ENCODE results near the gene MEGF11. TPM values are rescaled to one million over a fixed set of nuclear protein-coding genes. Genes with fewer than 3 reads are reported as not detected.
"Not testable (repeated sequence)": the region's sequence is repeated elsewhere in the genome, so short reads cannot be mapped to it uniquely, and the experiment has no call there.

MEGF11 gene
- total RNA-seq, 1 donor from 2014 or later: not detected

- intact Hi-C loops (cut with DNase I): no loop called here
- DNase-seq (ENCODE audit: missing footprints) (no peak), ATAC-seq (no peak)
Measured at GRCh38 chr15:66017792-66018487, 235.6 kb downstream of the MEGF11 start.

- intact Hi-C loops (cut with DNase I): no loop called here
- DNase-seq (ENCODE audit: missing footprints) (no peak), ATAC-seq (no peak)
Measured at GRCh38 chr15:66017000-66017399, 236.6 kb downstream of the MEGF11 start.

GRCh38 chr15:66016199-66016598 is 237.4 kb downstream of the MEGF11 start:
- DNase-seq (ENCODE audit: missing footprints): no peak
- intact Hi-C loops (cut with DNase I): no loop called here
- ATAC-seq: no peak

DNA sequence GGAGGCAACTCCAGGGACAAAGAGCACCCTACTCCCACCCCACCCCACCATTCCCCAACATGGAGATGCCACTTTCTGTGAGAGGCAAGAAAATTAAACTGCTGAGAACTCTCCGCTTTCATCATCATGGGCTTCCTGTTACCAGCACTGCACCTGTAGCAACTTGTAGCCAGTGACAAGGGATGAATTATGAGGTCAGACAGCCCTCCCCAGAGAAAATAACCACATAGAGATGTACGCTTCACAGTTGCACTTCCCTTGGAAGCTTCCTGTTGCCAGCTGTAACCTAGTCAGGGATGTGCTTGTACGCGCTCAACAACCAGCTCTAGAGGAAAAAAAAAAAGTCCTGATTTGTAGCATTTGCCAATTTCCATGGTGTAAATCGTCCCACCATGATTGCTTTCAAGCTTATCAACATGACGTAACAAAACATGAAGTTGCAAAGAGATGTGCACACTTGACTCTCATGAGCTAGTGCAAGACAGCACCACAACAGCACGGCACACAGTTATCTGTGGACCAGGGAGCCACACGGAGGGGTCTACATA is 238.8 kb downstream of the MEGF11 start:
- intact Hi-C loops (cut with DNase I): no loop called here
- ATAC-seq (no peak), DNase-seq (ENCODE audit: missing footprints) (no peak)

DNA sequence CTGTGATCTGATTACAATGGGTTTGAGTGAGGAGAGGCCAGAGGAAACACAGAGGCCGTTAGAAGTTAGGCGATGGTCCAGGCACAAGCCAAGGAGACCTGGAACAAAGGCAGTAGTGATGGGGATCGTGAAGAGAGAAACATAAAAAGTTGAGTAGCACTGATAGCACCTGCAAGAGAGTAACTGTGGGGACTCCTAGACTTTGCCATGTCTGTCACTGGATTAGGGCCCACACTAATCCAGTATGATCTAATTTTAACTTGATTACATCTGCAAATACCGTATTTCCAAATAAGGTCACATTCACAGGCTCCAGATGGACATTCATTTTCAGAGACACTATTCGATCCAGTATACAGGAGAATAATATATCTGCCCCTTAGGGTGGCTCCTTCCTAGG is 239.5 kb downstream of the MEGF11 start:
- ATAC-seq: no peak

GRCh38 chr15:66008940-66009562 is 244.5 kb downstream of the MEGF11 start:
- DNase-seq (ENCODE audit: missing footprints) (no peak), ATAC-seq (no peak)
- intact Hi-C loops (cut with DNase I): no loop called here

More for the DNA sequence above, 239.5 kb downstream of the MEGF11 start:
- intact Hi-C loops (cut with DNase I): no loop called here
- no peak for DNase-seq (ENCODE audit: missing footprints)

GRCh38 chr15:66007663-66008262 is 245.8 kb downstream of the MEGF11 start:
- DNase-seq (ENCODE audit: missing footprints) (no peak), ATAC-seq (no peak)
- intact Hi-C loops (cut with DNase I): no loop called here

GRCh38 chr15:66006986-66007385 is 246.6 kb downstream of the MEGF11 start:
- ATAC-seq (no peak), DNase-seq (ENCODE audit: missing footprints) (no peak)
- intact Hi-C loops (cut with DNase I): no loop called here

DNA sequence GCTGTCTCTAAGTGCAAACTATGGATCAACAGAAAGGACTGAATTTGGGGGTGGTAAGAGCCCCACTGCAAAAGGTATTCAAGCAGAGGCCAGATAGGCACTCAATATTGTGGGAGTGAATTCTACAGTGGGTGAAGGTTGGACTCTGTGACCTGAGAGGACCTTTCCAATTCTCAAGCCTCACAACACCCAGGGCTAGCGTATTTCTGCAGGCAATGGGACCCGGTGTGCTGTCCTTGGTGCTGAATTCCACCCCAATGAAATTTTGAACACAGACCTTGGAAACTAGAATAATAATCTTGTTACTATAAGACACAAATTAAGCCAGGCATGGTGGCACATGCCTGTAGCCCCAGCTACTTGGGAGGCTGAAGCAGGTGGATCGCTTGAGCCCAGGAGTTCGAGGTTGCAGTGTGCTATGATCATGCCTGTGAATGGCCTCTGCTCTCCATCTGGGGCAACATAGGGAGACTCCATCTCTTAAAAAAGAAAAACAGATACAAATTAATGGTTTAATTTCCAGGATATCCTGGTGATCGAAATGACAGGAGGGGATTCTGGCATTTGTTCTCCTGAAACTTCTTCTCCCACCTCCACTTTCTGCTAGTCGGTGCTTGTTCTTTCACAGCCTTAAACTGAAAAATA is 248.8 kb downstream of the MEGF11 start:
- no peak for DNase-seq (ENCODE audit: missing footprints)
- intact Hi-C loops (cut with DNase I): no loop called here
- ATAC-seq: no peak

DNA sequence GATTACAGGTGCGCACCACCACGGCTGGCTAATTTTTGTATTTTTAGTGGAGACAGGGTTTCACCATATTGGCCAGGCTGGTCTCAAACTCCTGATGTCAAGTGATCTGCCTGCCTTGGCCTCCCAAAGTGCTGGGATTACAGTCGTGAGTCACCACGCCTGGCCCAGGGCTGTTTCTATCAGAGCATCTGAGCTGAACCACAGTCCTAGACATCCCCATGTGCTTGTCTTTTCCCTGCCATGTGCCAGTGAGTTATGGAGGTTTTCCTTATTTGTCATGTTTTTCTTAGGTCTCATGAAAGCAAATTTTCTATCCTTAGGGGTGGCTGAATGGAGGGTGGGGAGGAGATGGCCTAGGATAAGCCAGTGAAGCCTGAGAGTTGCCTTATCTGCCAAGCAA is 250.4 kb downstream of the MEGF11 start:
- ATAC-seq; intact Hi-C loops (cut with DNase I); DNase-seq (ENCODE audit: missing footprints): not testable (repeated sequence)

GRCh38 chr15:66001717-66002426 is 251.7 kb downstream of the MEGF11 start:
- DNase-seq (ENCODE audit: missing footprints) (no peak), ATAC-seq (no peak)
- intact Hi-C loops (cut with DNase I): no loop called here

DNA sequence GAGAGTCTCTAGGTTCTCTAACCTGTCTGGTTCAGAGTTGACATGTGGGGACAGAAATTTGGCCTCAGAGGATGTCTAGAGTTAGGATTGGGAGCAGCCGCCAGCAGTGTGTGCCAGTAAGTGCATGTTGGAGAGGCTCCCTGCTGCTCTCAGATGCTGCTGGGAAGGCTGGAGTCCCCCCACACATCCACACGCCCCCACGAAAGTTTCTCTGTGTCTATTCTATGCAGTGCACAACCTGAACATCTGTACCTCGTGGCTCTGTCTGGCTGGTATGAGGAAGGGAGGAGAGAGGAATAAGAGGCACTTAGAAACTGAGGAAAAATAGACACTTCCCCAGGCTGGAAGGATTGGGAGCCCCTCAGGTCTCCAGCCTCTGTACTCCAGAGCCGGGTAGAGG is 252.5 kb downstream of the MEGF11 start:
- intact Hi-C loops (cut with DNase I): no loop called here
- DNase-seq (ENCODE audit: missing footprints) (no peak), ATAC-seq (no peak)

GRCh38 chr15:65998486-65998885 is 255.1 kb downstream of the MEGF11 start:
- intact Hi-C loops (cut with DNase I): no loop called here
- no peak for DNase-seq (ENCODE audit: missing footprints)
- no peak for ATAC-seq

- intact Hi-C loops (cut with DNase I): no loop called here
- ATAC-seq: no peak
- no peak for DNase-seq (ENCODE audit: missing footprints)
Measured at GRCh38 chr15:65996901-65997300, 256.6 kb downstream of the MEGF11 start.

DNA sequence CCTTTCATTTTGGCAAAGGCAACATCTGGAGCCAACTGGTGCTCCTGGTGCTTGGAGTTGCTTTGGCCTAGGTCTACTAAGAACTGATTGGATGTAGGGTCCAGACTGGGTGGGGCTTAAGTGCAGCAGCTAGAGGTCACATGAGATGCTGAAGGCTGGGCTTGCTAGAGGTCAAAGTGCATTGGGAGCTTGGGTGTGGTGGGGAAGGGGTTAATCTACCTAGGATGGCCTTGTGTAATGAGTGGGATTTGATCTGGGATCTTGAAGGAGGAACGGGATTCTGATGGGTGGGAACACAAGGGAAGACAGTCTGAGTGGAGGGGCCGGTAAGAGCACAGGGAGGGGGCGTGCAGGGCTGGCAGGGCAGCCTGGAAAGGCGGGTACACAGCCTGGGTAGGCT is 258.7 kb downstream of the MEGF11 start:
- ATAC-seq (no peak), DNase-seq (ENCODE audit: missing footprints) (no peak)
- intact Hi-C loops (cut with DNase I): no loop called here

DNA sequence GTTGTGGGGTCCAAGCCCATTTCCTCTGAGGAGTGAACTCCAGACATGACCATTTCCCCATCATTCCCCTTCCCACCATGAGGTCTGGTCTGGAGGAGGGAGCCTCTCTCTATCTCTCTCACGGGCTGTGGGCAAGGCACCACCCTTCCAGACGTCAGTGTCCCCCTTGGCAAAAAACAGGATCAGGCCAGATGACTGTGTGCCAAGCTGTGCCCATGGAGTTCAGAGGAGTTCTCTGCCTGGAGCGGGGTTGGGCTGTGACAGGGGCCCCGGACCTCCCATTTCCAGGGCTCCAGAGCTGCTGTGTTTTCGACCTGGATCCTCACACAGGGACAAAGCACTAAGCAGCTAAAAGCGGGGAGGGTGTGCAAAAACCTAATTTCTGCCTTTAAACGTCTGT is 259.8 kb downstream of the MEGF11 start:
- DNase-seq (ENCODE audit: missing footprints) (no peak), ATAC-seq (no peak)
- intact Hi-C loops (cut with DNase I): no loop called here

- DNase-seq (ENCODE audit: missing footprints) (no peak), ATAC-seq (no peak)
- intact Hi-C loops (cut with DNase I): no loop called here
Measured at GRCh38 chr15:65993236-65993635, 260.3 kb downstream of the MEGF11 start.

GRCh38 chr15:65991721-65992483 is 261.6 kb downstream of the MEGF11 start:
- DNase-seq (ENCODE audit: missing footprints): no peak
- ATAC-seq: no peak
- intact Hi-C loops (cut with DNase I): no loop called here

Measured in Right ventricle myocardium inferior (tissue), 1 donor.